GM21825 (cell line): ENCODE data around the gene STUM.
"Not testable (repeated sequence)": the region's sequence is repeated elsewhere in the genome, so short reads cannot be mapped to it uniquely, and the experiment has no call there.

ENCODE experiments used
- ATAC-seq: cut with Tn5 transposase; IDR thresholded peaks from one replicate; pipeline ENCODE4 v1.9.1; 2021; ENCODE audit warnings: mild to moderate bottlenecking, moderate library complexity; ENCODE audit not compliant: unreplicated experiment

STUM gene

GRCh38 chr1:226548256-226549093, at the start of gene STUM:
TSS of gene STUM (plus strand) at chr1:226548764. CDS start at chr1:226548905, 141 bp downstream.
- no peak for ATAC-seq

GRCh38 chr1:226499699-226500098, 48.9 kb upstream of the STUM start:
- not testable (repeated sequence) for ATAC-seq

GRCh38 chr1:226506021-226506420, 42.5 kb upstream of the STUM start:
- ATAC-seq = no peak

GRCh38 chr1:226506921-226507320, 41.6 kb upstream of the STUM start:
- ATAC-seq = no peak

GRCh38 chr1:226510453-226510852, 38.1 kb upstream of the STUM start:
- no peak for ATAC-seq

GRCh38 chr1:226511296-226511695, 37.3 kb upstream of the STUM start:
- ATAC-seq = no peak

GRCh38 chr1:226512076-226512728, 36.4 kb upstream of the STUM start:
- ATAC-seq = no peak

- ATAC-seq = no peak
Measured at GRCh38 chr1:226518375-226518774, 30.2 kb upstream of the STUM start.

- ATAC-seq = no peak
Measured at GRCh38 chr1:226519135-226519534, 29.4 kb upstream of the STUM start.

GRCh38 chr1:226519716-226520598, 28.6 kb upstream of the STUM start:
- no peak for ATAC-seq

GRCh38 chr1:226520640-226521355, 27.8 kb upstream of the STUM start:
- no peak for ATAC-seq

- ATAC-seq = no peak
Measured at GRCh38 chr1:226523646-226524406, 24.7 kb upstream of the STUM start.

GRCh38 chr1:226524547-226524946, 24.0 kb upstream of the STUM start:
- no peak for ATAC-seq

- ATAC-seq = no peak
Measured at GRCh38 chr1:226525750-226526149, 22.8 kb upstream of the STUM start.

GRCh38 chr1:226526801-226527595, 21.6 kb upstream of the STUM start:
- ATAC-seq = no peak

- ATAC-seq = no peak
Measured at GRCh38 chr1:226529891-226530290, 18.7 kb upstream of the STUM start.

GRCh38 chr1:226530591-226530990, 18.0 kb upstream of the STUM start:
- ATAC-seq = no peak

GRCh38 chr1:226531360-226532093, 17.0 kb upstream of the STUM start:
- ATAC-seq = no peak
